ENCODE measurements around the gene NCAN. TPM values are rescaled to one million over a fixed set of nuclear protein-coding genes. Genes with fewer than 3 reads are reported as not detected.

Gene NCAN
- total RNA-seq, 1 experiment from 2014 or later = not detected

DNA sequence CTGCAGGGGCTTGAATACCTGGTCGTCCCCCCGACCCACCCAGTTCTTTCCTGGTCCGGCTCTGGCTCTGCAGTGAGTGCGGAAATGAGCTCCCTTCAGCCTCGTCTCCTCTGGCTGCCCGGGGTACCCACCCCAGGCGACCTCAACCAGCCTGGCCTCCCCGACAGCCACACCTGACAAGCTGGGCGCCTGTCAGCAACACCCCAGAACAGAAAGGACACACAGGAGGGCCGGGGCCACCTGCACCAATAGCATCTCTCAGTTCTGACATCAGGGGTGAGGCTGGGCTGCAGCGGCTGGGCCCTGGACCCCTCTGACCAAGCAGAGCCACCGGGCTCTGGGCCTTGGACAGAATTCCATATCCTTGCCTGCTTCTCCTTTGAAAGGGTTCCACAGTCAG, 88.9 kb downstream of the NCAN start:
- H3K9me3 ChIP-seq = no peaks in the 10 kb centered on the region
- BruUV-seq (replicated peaks) = no TSS peak
- Mint-ChIP-seq H3K27me3 (ENCODE audit: insufficient read depth, unreplicated experiment) (no peaks in the 10 kb centered on the region), H3K36me3 (ENCODE audit: insufficient read depth, unreplicated experiment) (peaks cover 14% of the 10 kb centered on the region), H3K9me3 (ENCODE audit: unreplicated experiment) (no peaks in the 10 kb centered on the region), H3K4me3 (ENCODE audit: unreplicated experiment) (no peak overlapping the region), H3K4me1 (ENCODE audit: low read depth, unreplicated experiment) (no peaks in the 10 kb centered on the region), H3K27ac (ENCODE audit: unreplicated experiment) (no peak overlapping the region)
- no peak overlapping the region for H3K4me3 ChIP-seq (ENCODE audit: low read depth, low read length)
- TF ChIP-seq, protein P1, sequence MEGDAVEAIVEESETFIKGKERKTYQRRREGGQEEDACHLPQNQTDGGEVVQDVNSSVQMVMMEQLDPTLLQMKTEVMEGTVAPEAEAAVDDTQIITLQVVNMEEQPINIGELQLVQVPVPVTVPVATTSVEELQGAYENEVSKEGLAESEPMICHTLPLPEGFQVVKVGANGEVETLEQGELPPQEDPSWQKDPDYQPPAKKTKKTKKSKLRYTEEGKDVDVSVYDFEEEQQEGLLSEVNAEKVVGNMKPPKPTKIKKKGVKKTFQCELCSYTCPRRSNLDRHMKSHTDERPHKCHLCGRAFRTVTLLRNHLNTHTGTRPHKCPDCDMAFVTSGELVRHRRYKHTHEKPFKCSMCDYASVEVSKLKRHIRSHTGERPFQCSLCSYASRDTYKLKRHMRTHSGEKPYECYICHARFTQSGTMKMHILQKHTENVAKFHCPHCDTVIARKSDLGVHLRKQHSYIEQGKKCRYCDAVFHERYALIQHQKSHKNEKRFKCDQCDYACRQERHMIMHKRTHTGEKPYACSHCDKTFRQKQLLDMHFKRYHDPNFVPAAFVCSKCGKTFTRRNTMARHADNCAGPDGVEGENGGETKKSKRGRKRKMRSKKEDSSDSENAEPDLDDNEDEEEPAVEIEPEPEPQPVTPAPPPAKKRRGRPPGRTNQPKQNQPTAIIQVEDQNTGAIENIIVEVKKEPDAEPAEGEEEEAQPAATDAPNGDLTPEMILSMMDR (IDR thresholded peaks at IDR 0.05; ENCODE audit: insufficient read depth in 1 of 2, low read depth in 1 of 2, low read length in 1 of 2, severe bottlenecking in 1 of 2, unreplicated experiment in 1 of 2) = no peak
- DNase-seq = no peak
- POLR2A ChIA-PET = no interaction called here
- H3K27me3 ChIP-seq (replicated peaks; ENCODE audit: control insufficient read depth, insufficient read depth, low read length) = no peaks in the 10 kb centered on the region
- no peaks in the 10 kb centered on the region for H3K4me1 ChIP-seq
- intact Hi-C loops (cut with micrococcal nuclease; ENCODE audit: unreplicated experiment) = no loop called here
- CTCF ChIA-PET = no interaction called here
- H3K36me3 ChIP-seq (ENCODE audit: control insufficient read depth, insufficient read depth, low read length) = no peaks in the 10 kb centered on the region; the same call in 1 of the 2 replicates

Other genes with a start within 250 kb of the NCAN start
- gene SUGP2, start 178.4 kb upstream of the NCAN start, total RNA-seq (2022) = 74.1 and 75.6 TPM in 2 replicates
- 40.1 and 44.6 TPM in 2 replicates for gene ARMC6, start 178.4 kb upstream of the NCAN start, total RNA-seq (2022)
- gene SLC25A42, start 148.0 kb upstream of the NCAN start, total RNA-seq (2022) = 4.5 and 5.4 TPM in 2 replicates
- gene TMEM161A, start 73.5 kb upstream of the NCAN start, total RNA-seq (2022) = 36.9 and 38.3 TPM in 2 replicates
- gene MEF2B, start 41.7 kb upstream of the NCAN start, total RNA-seq (2022) = 0.82 and 1.5 TPM in 2 replicates
- 36.2 and 37.7 TPM in 2 replicates for gene BORCS8, start 19.8 kb upstream of the NCAN start, total RNA-seq (2022)
- 59.8 and 73.4 TPM in 2 replicates for gene RFXANK, start 19.7 kb upstream of the NCAN start, total RNA-seq (2022)
- gene NR2C2AP, start 8.5 kb upstream of the NCAN start, total RNA-seq (2022) = 25.2 and 25.7 TPM in 2 replicates
- gene TM6SF2, start 61.3 kb downstream of the NCAN start, total RNA-seq (2022) = 3.2 and 3.7 TPM in 2 replicates
- 51.2 and 58.4 TPM in 2 replicates for gene SUGP1, start 108.6 kb downstream of the NCAN start, total RNA-seq (2022)
- 51.3 and 62.6 TPM in 2 replicates for gene MAU2, start 108.9 kb downstream of the NCAN start, total RNA-seq (2022)
- 118 and 126 TPM in 2 replicates for gene GATAD2A, start 193.7 kb downstream of the NCAN start, total RNA-seq (2022)